ENCODE data around the gene KLK4. TPM values are rescaled to one million over a fixed set of nuclear protein-coding genes. Genes with fewer than 3 reads are reported as not detected.
A peak's percentile ranks its signal among the peaks of the same experiment; 100 is the strongest.

KLK4 gene, protein sequence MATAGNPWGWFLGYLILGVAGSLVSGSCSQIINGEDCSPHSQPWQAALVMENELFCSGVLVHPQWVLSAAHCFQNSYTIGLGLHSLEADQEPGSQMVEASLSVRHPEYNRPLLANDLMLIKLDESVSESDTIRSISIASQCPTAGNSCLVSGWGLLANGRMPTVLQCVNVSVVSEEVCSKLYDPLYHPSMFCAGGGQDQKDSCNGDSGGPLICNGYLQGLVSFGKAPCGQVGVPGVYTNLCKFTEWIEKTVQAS
- total RNA-seq, result not detected

DNA sequence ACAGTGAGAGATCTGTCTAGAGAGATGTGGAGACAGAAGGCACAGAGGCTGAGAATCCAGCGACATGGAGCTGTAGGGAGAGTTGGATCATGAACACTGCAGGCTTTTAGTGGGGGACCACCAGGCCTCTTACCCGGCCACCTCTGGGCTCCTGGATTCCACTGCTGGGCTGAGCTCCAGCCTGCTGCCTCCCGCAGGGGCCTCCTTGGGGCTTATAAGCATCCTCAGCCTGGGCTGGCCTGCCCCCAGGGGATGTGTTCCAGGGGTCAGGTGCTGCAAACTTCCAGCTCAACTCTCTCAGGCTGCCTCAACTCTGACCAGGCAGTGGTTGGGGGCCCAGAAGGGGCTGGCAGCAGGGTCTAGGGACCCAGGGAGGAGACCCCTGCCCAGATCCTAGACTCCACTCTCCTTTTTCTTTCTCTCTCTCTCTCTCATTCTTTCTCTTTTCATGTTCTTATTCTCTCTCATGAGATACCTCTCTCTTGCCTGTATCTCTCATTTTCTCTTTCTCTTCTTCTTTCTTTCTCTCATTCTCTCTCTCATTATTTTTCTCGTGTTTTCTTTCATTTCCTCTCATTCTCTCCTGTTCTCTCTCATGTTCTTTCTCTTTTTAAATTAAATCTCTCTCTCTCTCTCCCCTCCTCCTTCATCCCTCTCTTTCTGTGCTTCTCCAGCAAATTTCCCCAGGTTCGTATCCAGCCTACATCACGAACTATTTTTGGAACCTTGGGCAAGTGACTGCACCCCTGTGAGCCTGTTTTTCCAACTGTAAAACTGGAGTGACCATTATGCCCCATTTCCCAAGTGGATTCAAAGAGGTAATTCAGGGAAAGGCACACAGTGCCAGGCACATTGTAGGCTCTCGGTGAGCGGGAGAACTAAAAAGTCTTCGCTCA, at the start of gene KLK4:
TSS of gene KLK4 (minus strand) at position 190 of the 896 bp plus-strand sequence. CDS start 657 bp downstream, outside the sequence.
- no peak for DNase-seq (ENCODE audit: low read depth in 2 of 3, low spot score in 2 of 3)

DNA sequence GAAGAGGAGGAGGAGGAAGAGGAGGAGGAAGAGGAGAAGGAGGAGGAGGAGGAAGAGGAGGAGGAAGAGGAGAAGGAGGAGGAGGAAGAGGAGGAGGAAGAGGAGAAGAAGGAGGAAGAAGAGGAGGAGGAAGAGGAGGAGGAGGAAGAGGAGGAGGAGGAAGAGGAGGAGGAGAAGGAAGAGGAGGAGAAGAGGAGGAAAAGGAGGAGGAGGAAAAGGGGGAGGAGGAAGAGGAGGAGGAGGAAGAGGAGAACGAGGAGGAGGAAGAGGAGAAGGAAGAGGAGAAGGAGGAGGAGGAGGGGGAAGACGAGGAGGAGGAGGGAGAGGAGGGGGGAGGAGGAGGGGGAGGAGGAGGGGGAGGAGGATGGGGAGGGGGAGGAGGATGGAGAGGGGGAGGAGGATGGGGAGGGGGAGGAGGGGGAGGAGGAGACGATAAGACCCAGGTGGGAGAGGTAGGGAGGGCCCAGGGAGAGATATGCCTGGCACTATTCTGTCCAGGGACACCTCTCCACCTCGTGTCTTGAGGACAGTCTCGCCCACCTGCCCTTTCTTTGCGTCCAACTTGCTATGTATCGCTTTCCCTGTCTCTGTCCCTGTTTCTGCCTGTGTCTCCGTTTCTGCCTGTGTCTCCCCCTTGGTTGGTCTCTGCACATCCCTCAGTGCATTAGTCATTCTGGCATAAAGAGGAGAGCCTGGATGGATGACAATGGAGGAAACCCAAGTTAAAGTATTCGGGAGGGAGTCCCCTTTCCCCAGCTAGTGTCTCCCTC, 48.7 kb upstream of the KLK4 start:
- no peak for DNase-seq (ENCODE audit: low read depth in 2 of 3, low spot score in 2 of 3)

DNA sequence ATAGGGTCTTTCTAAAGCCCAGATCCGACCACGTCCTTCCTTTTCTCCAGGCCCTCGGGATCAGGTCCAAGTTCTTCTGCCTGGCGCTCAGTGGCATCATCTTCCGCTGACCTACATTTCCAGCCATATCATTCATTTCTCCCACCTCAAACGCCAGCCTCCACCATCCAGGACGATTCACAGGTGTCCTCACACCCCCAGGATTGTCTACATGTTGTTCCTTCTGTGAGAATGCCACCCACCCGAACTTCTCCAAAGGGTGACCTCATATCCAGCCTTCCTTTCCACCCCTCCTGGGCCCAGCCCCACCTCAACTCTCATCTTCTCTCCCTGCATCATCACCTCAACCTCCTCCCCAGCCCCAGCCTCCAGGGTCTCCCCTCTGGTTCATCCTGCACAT, 46.4 kb upstream of the KLK4 start:
- DNase-seq (ENCODE audit: low read depth in 2 of 3, low spot score in 2 of 3), result no peak

DNA sequence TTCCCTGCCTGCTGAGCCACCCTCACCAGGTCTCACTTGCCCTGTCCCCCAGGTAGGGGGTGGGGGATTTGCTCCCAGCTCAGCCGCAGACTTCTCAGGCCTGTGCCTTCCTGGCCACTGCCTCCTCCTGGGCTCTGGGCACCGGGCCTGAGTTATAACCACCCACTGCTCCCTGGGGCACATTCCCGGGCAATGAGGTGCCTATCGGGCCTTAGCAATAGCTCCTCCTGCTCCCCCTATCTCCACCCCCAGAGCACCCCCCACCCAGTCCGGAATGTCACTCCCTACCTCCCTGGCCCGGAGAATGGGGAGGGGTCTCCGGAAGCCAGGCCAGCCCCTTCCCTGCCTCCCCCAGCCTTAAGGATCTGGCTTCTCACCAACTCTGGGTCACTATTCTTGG, 41.7 kb upstream of the KLK4 start, which contains the start of gene KLK5:
TSS of gene KLK5 (minus strand) at position 129 of the 400 bp plus-strand sequence. CDS start 381 bp downstream, outside the sequence.
- no peak for DNase-seq (ENCODE audit: low read depth in 2 of 3, low spot score in 2 of 3)

DNA sequence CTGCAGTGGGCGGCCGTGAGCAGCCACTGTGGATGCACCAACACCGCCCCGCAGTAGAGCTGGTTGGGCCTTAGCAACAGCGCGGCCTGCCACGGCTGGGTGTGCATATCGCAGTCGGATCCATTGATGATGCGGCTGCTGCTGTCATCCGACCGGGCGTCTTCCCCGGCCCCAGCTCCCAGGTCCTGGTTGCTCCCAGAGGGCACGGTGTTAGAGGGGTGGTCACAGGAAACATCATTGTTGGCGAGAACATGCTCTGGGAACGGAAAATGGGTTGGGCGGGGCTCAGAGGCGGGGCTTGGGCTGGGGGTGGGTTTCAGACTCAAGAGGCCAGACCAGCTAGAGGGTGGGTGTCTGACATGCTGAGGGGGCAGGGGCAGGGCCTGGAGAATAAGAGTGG, 38.7 kb upstream of the KLK4 start:
- DNase-seq (ENCODE audit: low read depth in 2 of 3, low spot score in 2 of 3), result no peak

DNA sequence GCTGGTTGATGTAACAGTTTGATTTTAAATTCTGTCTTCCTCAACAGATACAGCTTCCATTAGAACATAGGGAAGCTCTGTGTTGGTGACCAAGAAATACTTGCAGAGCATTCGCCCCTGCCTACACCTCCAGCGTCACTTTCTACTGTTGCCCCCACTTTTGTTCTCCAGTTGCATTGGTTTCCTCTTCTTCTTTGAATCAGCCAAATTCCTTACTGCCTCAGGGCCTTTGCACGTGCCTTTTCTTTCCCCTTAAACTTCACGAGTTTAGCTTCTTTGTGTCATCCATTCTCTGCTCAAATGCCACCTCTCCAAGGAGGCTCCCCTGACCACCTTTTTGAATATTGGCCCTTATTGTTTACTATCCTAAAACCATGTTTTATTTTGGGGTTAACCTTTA, 35.9 kb upstream of the KLK4 start:
- no peak for DNase-seq (ENCODE audit: low read depth in 2 of 3, low spot score in 2 of 3)

DNA sequence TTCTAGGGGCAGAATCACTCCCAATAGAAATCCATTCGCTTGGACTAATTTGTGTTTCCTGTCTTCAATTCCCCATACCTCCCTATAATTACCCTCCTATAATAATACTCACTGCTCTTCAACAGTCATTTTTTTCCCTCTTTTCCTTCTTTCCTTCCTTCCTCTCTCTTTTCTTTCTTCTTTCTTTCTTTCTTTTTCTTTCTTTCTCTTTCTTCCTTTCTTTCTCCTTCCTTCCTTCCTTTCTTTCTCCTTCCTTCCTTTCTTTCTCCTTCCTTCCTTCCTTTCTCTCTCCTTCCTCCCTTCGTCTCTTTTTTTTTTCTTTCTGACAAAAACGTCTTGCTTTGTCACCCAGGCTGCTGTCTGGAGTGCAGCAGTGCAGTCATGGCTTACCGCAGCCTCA, 33.6 kb upstream of the KLK4 start:
- no peak for DNase-seq (ENCODE audit: low read depth in 2 of 3, low spot score in 2 of 3)

DNA sequence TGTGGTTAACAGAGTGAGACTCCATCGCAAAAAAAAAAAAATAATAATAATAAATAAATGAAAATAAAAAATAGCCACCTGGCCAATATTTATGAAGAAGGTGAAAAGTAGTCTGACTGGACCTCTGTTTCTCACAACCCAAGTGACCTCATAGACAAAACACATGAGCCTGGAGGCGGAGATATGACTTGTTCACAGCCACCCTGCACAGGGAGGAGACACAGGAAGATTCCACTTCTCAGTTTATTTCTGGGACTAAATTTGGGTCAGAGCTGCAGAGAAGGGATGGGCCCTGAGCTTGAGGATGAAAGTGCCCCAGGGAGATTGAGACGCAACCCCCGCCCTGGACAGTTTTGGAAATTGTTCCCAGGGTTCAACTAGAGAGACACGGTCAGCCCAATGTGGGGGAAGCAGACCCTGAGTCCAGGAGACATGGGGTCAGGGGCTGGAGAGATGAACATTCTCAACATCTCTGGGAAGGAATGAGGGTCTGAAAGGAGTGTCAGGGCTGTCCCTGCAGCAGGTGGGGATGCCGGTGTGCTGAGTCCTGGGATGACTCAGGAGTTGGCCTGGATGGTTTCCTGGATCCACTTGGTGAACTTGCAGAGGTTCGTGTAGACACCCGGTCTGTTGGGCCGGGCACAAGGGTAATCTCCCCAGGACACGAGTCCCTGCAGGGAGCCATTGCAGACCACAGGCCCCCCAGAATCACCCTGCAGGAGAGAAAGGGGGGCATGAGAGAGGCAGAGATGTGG, 32.1 kb upstream of the KLK4 start:
- DNase-seq (ENCODE audit: low read depth in 2 of 3, low spot score in 2 of 3), result no peak

DNA sequence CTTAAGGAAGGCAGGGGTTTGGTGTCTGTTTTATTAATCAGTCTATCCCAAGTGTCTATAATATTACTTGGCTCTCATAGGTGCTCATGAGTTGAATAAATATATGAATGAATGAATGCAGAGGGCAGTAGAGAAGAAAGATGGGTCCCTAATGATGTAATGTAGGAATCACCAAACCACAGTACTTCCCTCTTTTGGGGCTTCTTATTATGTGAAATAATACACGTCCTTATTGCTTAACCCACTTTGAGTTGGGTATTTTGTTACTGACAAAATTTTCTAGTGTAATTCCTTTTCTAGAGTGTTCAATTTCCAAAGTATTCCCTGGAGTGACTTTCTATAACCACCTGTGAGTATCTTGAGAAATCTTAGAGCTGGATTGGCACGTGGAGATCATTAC, 28.4 kb upstream of the KLK4 start:
- DNase-seq (ENCODE audit: low read depth in 2 of 3, low spot score in 2 of 3), result no peak

DNA sequence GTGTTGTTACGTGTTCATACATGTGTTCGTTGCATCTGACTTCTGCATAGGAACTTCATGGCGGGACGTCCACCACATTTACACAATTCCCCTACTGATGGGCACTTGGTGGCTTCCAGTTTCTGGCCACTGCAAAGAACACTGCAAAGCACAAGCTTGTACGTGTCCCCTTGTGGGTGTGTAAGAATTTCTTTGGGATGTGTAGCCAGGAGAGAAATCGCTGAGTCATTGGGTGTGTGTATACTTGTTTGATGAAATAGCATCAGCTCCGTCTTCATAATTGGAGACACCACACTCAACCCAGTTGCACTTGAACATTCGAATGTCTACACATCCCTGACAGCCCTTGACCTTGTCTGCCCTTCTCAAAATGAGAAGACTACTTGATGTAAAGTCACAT, 22.4 kb upstream of the KLK4 start:
- no peak for DNase-seq (ENCODE audit: low read depth in 2 of 3, low spot score in 2 of 3)

DNA sequence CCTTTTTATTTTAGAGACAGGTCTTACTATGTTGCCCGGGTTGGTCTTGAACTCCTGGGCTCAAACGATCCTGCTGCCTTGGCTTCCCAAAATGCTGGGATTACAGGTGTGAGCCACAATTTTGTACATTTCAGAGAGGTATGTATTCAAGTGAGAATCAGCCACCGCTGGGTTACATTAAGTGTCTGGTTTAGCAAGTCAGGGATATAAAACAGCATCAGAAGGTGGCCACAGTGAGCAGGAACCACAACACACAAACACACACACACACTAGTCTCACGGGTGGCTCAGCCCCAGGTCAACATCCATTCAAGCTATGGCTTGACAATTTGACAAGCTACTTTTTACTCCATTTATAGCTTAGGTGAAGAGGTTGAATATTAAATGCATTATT, 21.5 kb upstream of the KLK4 start:
- no peak for DNase-seq (ENCODE audit: low read depth in 2 of 3, low spot score in 2 of 3)

DNA sequence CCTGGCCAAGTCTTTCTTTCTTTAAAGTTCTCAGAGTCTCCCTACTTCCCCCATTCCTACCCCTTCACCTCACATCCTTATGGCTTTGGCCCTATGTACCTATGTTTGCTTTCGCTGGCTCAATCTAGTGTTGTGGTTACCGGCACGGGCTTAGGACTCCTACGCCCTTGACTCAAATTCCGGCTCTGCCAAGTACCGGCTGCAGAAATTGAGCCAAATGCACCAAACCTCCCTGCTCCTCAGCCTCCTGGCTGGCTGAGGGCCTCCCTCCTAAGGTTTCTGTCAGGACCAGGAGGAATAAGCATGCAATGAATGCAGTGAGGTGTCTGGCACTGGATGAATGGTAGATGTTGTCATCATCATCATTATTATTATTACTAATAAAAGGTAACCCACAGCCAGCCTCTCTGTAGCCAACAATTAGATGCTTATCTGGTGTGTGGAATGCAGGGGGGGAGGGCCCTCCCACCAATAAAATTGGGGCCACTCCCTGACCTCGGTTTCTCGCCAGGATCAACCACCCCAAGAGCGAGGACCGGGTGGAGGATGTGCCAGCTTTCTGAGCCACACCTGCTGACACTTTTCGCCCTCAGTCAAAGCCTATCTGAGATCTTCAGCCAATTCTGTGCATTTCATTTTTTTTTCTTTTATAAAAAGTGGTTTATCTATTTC, 21.0 kb upstream of the KLK4 start:
- no peak for DNase-seq (ENCODE audit: low read depth in 2 of 3, low spot score in 2 of 3)

DNA sequence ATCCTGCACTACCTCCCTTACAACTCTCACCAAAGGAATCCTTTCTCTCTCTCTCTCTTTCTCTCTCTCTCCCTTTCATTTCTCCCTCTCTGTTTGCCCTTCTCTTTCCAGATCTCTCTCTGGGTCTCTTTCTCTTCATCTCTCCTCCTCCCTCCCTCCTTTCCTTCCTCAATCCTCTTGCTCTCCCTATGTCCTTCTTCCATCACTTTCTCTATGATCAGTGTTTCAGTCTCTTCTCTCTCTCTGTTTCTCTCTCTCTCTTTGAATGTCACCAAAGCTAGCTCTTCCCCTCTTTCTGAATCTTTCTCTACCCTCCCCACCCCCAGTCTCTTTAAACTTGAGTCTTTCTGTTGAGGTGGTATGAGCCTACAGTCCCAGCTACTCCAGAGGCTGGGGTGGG, 19.8 kb upstream of the KLK4 start:
- DNase-seq (ENCODE audit: low read depth in 2 of 3, low spot score in 2 of 3), result no peak

DNA sequence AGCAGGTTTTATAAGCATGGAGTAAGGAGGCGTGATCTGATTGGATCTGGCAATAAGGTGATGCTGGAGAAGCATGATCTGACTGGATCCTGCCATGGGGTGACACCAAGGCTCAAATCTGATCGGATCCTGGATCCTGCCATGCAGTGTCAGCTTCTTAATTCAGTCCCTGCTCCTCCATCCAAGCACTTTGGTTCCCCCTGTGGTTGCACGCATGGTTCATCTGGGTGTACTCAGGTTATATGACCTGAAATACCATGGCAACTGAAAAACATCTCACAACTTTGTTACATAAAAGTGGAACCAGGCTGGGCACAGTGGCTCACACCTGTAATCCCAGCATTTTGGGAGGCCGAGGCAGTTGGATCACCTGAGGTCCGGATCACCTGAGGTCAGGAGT, 17.6 kb upstream of the KLK4 start:
- no peak for DNase-seq (ENCODE audit: low read depth in 2 of 3, low spot score in 2 of 3)

DNA sequence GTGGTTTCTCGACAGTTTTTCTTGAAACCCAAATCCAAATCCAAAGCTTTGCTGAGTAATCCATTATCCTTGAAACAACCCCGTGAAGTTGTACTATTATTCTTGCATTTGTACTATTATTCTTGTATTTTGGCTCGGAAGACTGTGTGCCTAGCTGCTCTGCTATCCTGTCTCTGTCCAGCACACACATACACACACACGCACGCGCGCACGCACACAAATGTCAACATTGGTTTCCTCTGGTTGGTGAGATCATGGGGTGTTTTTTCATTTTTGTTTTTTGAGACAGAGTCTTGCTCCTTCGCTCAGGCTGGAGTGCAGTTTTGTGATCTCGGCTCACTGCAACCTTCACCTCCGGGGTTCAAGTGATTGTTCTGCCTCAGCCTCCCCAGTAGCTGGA, 14.9 kb upstream of the KLK4 start:
- DNase-seq (ENCODE audit: low read depth in 2 of 3, low spot score in 2 of 3), result no peak

DNA sequence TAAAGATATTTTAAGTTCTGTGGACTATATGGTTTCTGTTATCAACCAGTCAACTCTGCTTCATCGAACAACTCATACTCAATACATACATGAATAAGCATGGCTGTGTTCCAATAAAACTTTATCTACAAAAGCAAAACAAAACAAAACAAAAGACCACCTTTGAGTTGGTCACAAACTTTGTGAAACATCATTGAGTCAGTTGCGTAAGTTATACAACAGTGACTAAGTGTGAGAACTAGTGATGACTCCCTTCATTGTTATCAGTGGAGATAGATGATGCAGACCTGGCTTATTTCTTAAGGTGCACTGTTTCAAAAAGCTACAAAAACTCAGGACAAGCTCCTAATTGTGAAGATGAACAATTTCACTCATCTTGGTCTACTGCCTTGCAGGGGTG, 14.5 kb upstream of the KLK4 start:
- DNase-seq (ENCODE audit: low read depth in 2 of 3, low spot score in 2 of 3), result no peak

DNA sequence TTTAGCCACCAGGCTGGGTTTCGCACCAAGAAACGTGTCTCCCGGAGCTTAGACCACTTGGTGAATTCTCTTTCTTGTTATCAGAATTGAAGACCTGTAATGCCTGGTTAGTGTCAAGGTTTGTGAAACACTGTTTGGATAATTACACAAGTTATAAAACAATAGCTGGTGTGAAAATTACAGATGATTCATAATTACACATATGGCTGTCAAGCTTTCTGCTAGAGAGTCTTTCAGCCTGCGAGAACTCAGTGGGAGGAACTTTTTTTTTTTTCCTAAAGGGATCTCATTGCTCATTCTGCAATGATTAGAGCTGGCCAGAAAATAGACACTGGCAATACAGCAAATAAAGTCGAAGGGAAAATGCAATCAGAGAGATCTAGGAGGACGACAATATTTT, 13.4 kb upstream of the KLK4 start:
- DNase-seq (ENCODE audit: low read depth in 2 of 3, low spot score in 2 of 3), result no peak

DNA sequence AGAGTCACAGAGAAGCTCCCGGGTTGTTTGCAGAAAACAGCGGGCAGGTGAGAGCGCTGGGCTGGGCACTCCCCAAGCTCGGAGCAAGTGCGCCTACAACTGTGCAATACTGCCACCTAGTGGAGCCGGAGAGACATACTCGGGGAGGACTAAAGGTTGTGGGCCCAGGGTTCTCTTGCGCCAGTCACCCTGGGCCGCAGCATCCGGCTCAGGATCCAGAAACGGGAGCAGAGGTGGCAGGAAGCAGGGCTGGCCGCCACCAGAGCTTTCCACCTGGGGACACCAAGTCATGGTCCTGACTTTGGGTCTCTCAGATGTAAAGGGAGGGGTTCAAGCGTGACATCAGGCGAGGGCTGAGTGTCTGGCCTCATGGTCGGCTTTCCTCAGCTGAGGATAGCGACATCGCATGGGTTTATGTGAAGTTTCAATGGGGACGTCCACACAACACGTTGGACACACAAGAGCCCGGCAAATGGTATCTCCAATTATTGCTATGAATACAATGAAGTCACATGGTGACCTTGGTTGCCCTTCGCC, 11.2 kb upstream of the KLK4 start:
- DNase-seq (ENCODE audit: low read depth in 2 of 3, low spot score in 2 of 3), result peak; percentile 57 to 86 (median 80)

DNA sequence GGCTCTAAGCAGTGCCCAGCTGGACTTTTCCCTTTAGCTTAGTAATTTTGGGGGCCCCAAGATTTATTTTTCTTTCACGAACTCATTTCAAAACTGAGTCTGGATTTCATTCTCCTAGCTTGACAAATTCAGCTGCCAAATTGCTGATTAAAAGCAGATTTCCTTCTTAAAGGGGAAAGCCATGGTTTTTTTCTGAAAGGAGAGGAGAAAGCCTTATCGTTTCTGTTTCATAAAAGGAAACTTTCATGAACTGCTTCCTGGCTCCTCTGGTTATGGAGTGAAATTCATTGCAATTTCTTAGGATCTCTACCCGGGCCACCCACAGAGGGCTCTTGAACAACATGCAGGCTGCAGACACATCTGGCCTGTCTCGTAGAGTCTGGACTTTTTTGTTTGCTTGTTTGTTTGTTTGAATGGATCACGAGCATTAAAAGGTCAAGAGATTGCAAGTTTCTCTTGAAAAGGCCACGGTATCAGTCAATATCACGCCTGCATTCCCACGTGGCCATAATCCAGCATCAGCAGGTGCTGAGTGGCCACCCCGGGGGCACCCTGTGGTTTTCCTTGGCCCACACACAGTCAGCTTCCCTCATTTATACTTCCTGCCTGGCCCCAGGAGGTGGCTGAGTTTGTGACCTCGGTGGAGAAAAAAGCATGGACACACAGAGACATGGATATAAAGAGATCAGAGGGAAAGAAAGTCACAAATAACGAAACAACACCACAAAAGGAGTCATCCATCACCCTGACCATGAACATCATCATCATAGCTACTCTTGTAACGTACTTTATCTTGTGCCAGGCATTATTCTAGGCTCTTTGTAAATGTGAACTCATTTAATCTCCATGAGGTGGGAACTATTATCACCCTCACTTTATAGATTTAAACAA, 10.5 kb upstream of the KLK4 start:
- DNase-seq (ENCODE audit: low read depth in 2 of 3, low spot score in 2 of 3), result no peak

Measured in hematopoietic multipotent progenitor cell (in vitro differentiated cells).